Mesenchymal stem cell (in vitro differentiated cells and primary cell): ENCODE results near the gene C16orf82.

Source experiments
- DNase-seq: peaks from one replicate; pipeline ENCODE4 v3.0.0-alpha.2; 2013
- H2AFZ ChIP-seq: one replicate; pipeline ENCODE4 v1.6.1; 2013; ENCODE audit warnings: low read depth, mild to moderate bottlenecking, control low read depth, inconsistent platforms, low read length, moderate library complexity
- H2AK5ac ChIP-seq: 2 replicates; pipeline ENCODE4 v1.6.1; 2013; ENCODE audit warnings: low read length, moderate library complexity, mild to moderate bottlenecking, inconsistent platforms; ENCODE audit not compliant: severe bottlenecking
- H2BK120ac ChIP-seq: one replicate; pipeline ENCODE4 v1.6.1; 2013; ENCODE audit warnings: low read depth, mild to moderate bottlenecking, inconsistent platforms, low read length, moderate library complexity
- H2BK12ac ChIP-seq, 2 experiments: one replicate each; pipeline ENCODE4 v1.6.1; 2013; ENCODE audit warnings: inconsistent platforms in 2 of 2, low read length in 2 of 2, mild to moderate bottlenecking in 2 of 2, moderate library complexity in 2 of 2, control low read depth in 1 of 2
- H2BK15ac ChIP-seq: one replicate; pipeline ENCODE4 v1.6.1; 2013; ENCODE audit warnings: mild to moderate bottlenecking, low read depth, inconsistent platforms; ENCODE audit not compliant: poor library complexity, severe bottlenecking
- H2BK5ac ChIP-seq: 2 replicates; pipeline ENCODE4 v1.6.1; 2013; ENCODE audit warnings: low read depth, mild to moderate bottlenecking, low read length, control low read depth, inconsistent platforms; ENCODE audit not compliant: poor library complexity, severe bottlenecking
- H3K14ac ChIP-seq, 2 experiments: one replicate each; pipeline ENCODE4 v1.6.1; 2013; ENCODE audit warnings: inconsistent platforms in 2 of 2, low read length in 2 of 2, control low read depth in 1 of 2, mild to moderate bottlenecking in 1 of 2, moderate library complexity in 1 of 2
- H3K18ac ChIP-seq, 2 experiments: one replicate each; pipeline ENCODE4 v1.6.1; 2013; ENCODE audit warnings: inconsistent platforms in 2 of 2, low read length in 2 of 2, control low read depth in 1 of 2, low read depth in 1 of 2, mild to moderate bottlenecking in 1 of 2
- H3K23ac ChIP-seq, 2 experiments: one replicate each; pipeline ENCODE4 v1.6.1; 2013; ENCODE audit warnings: inconsistent platforms in 2 of 2, low read length in 2 of 2, mild to moderate bottlenecking in 2 of 2, moderate library complexity in 2 of 2, control low read depth in 1 of 2
- H3K27ac ChIP-seq: 2 replicates; pipeline ENCODE4 v1.5.1; 2013; ENCODE audit warnings: mild to moderate bottlenecking, moderate library complexity, low read length, control low read depth, inconsistent platforms; ENCODE audit not compliant: poor library complexity, severe bottlenecking
- H3K27me3 ChIP-seq, 2 experiments: 2 replicates each; pipeline versions ENCODE4 v1.6.1 to v1.7.0; 2013; ENCODE audit warnings: low read length in 2 of 2, mild to moderate bottlenecking in 2 of 2, moderate library complexity in 2 of 2, control low read depth in 1 of 2, inconsistent platforms in 1 of 2; ENCODE audit not compliant: control insufficient read depth in 1 of 2, insufficient read depth in 1 of 2
- H3K36me3 ChIP-seq, 2 experiments: 2 replicates each; pipeline versions ENCODE4 v1.6.1 to v1.7.0; 2013; ENCODE audit warnings: low read length in 2 of 2, control low read depth in 1 of 2, inconsistent platforms in 1 of 2, low read depth in 1 of 2, mild to moderate bottlenecking in 1 of 2; ENCODE audit not compliant: insufficient read depth in 2 of 2, control insufficient read depth in 1 of 2
- H3K4ac ChIP-seq, 2 experiments: one replicate each; pipeline ENCODE4 v1.6.1; 2013; ENCODE audit warnings: inconsistent platforms in 2 of 2, low read length in 2 of 2, mild to moderate bottlenecking in 2 of 2, moderate library complexity in 2 of 2, control low read depth in 1 of 2, low read depth in 1 of 2
- H3K4me1 ChIP-seq: 2 replicates; pipeline ENCODE4 v1.6.1; 2013; ENCODE audit warnings: low read depth, low read length, control low read depth; ENCODE audit not compliant: control insufficient read depth, insufficient read depth
- H3K4me2 ChIP-seq: 2 replicates; pipeline ENCODE4 v1.6.1; 2013; ENCODE audit warnings: low read length, mild to moderate bottlenecking, inconsistent platforms; ENCODE audit not compliant: poor library complexity, severe bottlenecking
- H3K4me3 ChIP-seq, 2 experiments: 2 replicates each; pipeline versions ENCODE4 v1.5.1 to v1.7.0; 2013; ENCODE audit warnings: low read length in 2 of 2, mild to moderate bottlenecking in 2 of 2, control low read depth in 1 of 2, low read depth in 1 of 2; ENCODE audit not compliant: insufficient read depth in 1 of 2
- H3K79me1 ChIP-seq: replicated peaks from 2 replicates; pipeline ENCODE4 v1.6.1; 2013; ENCODE audit warnings: mild to moderate bottlenecking, control low read depth, low read length, inconsistent platforms; ENCODE audit not compliant: poor library complexity, severe bottlenecking
- H3K9ac ChIP-seq: 2 replicates; pipeline ENCODE4 v1.7.0; 2013; ENCODE audit warnings: mild to moderate bottlenecking, low read length, moderate library complexity
- H3K9me3 ChIP-seq: 2 replicates; pipeline ENCODE4 v1.7.0; 2013; ENCODE audit warnings: mild to moderate bottlenecking, low read length; ENCODE audit not compliant: control insufficient read depth
- H4K8ac ChIP-seq: one replicate; pipeline ENCODE4 v1.6.1; 2013; ENCODE audit warnings: inconsistent platforms, mild to moderate bottlenecking, low read length, moderate library complexity
- H4K91ac ChIP-seq: one replicate; pipeline ENCODE4 v1.6.1; 2013; ENCODE audit warnings: mild to moderate bottlenecking, low read length, inconsistent platforms
- WGBS: methylation state at CpG from one replicate; pipeline ENCODE4 v1.1.7; 2013; ENCODE audit warnings: mixed read lengths; 5-methylcytosine and 5-hydroxymethylcytosine counted together

The C16orf82 gene

DNA sequence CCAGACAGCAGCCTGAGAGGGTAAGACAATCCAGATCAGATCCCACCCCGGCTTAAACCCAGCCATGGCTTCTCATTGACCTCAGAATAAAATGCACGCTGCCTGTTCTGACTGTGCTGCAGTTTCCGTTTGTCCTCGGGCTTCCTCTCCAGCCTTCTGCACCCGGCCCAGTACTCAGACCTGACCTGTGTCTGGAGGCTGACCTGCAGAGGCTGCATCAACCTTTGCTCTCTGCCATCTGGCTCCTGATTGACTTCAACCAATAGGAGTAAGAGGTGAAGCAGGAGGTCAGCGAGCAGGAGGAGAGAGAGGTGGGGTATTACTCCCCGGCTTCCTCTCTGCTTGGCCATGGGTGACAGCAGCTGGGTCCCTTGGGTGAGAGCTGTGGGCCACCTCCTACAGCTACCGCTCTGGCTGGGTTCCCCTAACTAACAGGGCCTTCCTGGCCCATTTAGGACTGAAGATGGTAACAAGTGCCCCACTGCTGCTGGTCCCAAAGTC, 46.7 kb downstream of the C16orf82 start:
- Histone ChIP-seq H2BK15ac (no peak overlapping the region), H3K27me3 (peaks cover 5 to 13% of the 10 kb centered on the region in 2 experiments), H3K18ac (no peak overlapping the region), H2BK12ac (no peak overlapping the region), H3K79me1 (no peaks in the 10 kb centered on the region), H3K4me1 (peaks cover 5% of the 10 kb centered on the region), H2BK5ac (no peak overlapping the region), H2AFZ (no peak overlapping the region), H3K4ac (no peak overlapping the region), H3K27ac (no peak overlapping the region), H3K4me2 (no peak overlapping the region), H3K9ac (no peak overlapping the region), H3K4me3 (no peak overlapping the region), H3K14ac (no peak overlapping the region), H3K9me3 (no peaks in the 10 kb centered on the region), H3K36me3 (no peaks in the 10 kb centered on the region), H2AK5ac (no peak overlapping the region), H3K23ac (no peak overlapping the region), H2BK120ac (no peak overlapping the region), H4K8ac (no peak overlapping the region), H4K91ac (no peak overlapping the region)
- no peak for DNase-seq
- WGBS, result 76% methylated on average over 8 of the region's 8 CpGs

- H3K23ac ChIP-seq, result no peak overlapping the region
- no peak overlapping the region for H2AFZ ChIP-seq
- H2AK5ac ChIP-seq, result no peak overlapping the region
- H3K4me2 ChIP-seq, result no peak overlapping the region
- no peak overlapping the region for H2BK120ac ChIP-seq
- no peaks in the 10 kb centered on the region for H3K9me3 ChIP-seq
- H3K79me1 ChIP-seq, result no peaks in the 10 kb centered on the region
- peaks cover 5 to 13% of the 10 kb centered on the region in 2 experiments for H3K27me3 ChIP-seq
- no peak for DNase-seq
- no peak overlapping the region for H4K8ac ChIP-seq
- H2BK12ac ChIP-seq, result no peak overlapping the region
- H3K4me3 ChIP-seq, result no peak overlapping the region
- H3K27ac ChIP-seq, result no peak overlapping the region
- no peak overlapping the region for H2BK5ac ChIP-seq
- H2BK15ac ChIP-seq, result no peak overlapping the region
- H3K14ac ChIP-seq, result no peak overlapping the region
- H4K91ac ChIP-seq, result no peak overlapping the region
- no peak overlapping the region for H3K18ac ChIP-seq
- no peaks in the 10 kb centered on the region for H3K36me3 ChIP-seq
- 71% methylated on average over 2 of the region's 2 CpGs for WGBS
- no peak overlapping the region for H3K9ac ChIP-seq
- H3K4ac ChIP-seq, result no peak overlapping the region
- H3K4me1 ChIP-seq, result peaks cover 5% of the 10 kb centered on the region
These were observed 47.3 kb downstream of the C16orf82 start for GRCh38 chr16:27114006-27114405.

DNA sequence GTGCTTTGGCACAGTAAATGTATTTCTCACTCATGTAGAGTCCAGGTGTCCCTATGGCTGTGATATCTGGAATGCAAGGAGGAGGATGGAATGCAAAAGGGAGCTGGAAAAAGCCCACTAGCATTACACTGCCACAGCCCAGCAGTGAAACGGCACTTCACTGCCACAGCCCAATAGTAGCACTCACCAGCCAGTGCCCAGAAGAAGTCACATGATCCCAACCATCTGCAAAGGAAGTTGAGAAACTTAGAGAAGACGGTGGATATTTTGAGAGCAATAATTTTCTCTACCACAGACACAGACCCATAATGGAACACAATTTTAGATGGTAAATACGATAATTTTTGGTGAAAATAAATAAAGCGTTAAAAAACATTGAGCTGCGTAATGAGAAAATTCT, 51.8 kb downstream of the C16orf82 start:
- no peak overlapping the region for H3K9ac ChIP-seq
- H2AFZ ChIP-seq, result no peak overlapping the region
- no peaks in the 10 kb centered on the region for H3K36me3 ChIP-seq
- no peak overlapping the region for H2BK120ac ChIP-seq
- H3K79me1 ChIP-seq, result no peaks in the 10 kb centered on the region
- no peak overlapping the region for H4K8ac ChIP-seq
- no peak overlapping the region for H2BK5ac ChIP-seq
- no peak overlapping the region for H4K91ac ChIP-seq
- H3K4me1 ChIP-seq, result no peaks in the 10 kb centered on the region
- no peak overlapping the region for H3K23ac ChIP-seq
- H3K18ac ChIP-seq, result no peak overlapping the region
- H2AK5ac ChIP-seq, result no peak overlapping the region
- H3K4me3 ChIP-seq, result no peak overlapping the region
- no peak for DNase-seq
- H2BK12ac ChIP-seq, result no peak overlapping the region
- H3K4me2 ChIP-seq, result no peak overlapping the region
- H3K27ac ChIP-seq, result no peak overlapping the region
- H2BK15ac ChIP-seq, result no peak overlapping the region
- peaks cover 9% of the 10 kb centered on the region for H3K9me3 ChIP-seq
- H3K14ac ChIP-seq, result no peak overlapping the region
- peaks cover 0 to 8% of the 10 kb centered on the region in 2 experiments for H3K27me3 ChIP-seq
- WGBS, result no CpG with 5 or more reads among the region's 5 CpGs
- no peak overlapping the region for H3K4ac ChIP-seq
